DMS153 (cell line): ENCODE measurements around the gene SIL1.
"Not testable (repeated sequence)": the region's sequence is repeated elsewhere in the genome, so short reads cannot be mapped to it uniquely, and the experiment has no call there.

ENCODE experiments used
- DNase-seq: peaks from one replicate; lab custom pipeline; 2025; lab: John Stamatoyannopoulos, UW

Gene SIL1

GRCh38 chr5:139204196-139204595 is 6.0 kb upstream of the SIL1 start:
- no peak for DNase-seq

GRCh38 chr5:139199321-139199720 is 1.2 kb upstream of the SIL1 start:
- DNase-seq = no peak

DNA sequence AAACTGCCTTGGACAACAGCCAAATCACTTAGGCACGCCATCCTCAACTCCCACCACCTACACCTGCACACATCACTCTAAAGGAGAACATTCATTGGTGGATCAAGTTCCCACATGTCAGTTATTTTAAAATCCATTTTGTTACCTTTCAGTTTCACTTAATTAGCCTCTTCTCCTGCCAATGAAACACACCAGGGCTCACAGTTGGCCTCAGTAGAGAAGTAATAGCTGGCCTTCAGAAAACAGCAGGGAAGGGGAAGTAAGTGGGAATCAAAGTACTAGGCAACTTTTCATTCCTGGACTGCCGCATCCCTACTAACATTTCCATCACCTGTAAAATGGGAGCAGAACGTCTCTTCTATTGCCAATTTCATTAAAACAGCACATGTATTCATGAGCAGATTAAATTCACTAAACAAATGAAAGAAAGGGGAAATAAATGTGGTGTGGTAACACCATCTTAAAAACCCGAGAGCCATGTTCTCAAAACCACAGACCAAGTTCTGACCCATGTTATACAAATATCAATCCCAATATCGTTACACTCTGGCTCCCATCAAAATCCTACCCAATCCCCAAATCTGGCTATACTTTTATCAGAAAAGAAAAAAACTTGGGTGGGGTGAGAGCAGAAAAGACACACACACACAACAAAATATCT is 1.7 kb downstream of the SIL1 start:
- DNase-seq = no peak

- DNase-seq = no peak
Measured at GRCh38 chr5:139194486-139194885, 3.7 kb downstream of the SIL1 start.

GRCh38 chr5:139193928-139194327 is 4.2 kb downstream of the SIL1 start:
- DNase-seq = no peak

DNA sequence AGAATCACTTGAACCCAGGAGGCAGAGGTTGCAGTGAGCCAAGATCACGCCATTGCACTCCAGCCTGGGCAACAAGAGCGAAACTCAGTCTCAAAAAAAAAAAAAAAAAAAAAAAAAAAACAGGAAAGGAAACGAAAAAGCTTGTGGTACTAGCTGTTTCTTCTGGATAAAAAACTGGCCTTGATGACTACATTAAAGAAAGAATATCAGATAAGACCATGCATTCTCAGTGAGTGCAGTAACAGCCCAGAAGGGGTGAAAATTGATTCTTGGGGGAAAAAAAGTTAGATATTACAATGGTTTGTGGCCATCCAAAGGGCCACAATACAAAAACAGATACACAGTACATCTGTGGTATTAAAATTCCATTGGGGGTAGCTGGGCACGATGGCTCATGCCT is 5.3 kb downstream of the SIL1 start:
- DNase-seq = not testable (repeated sequence)

GRCh38 chr5:139191954-139192353 is 6.2 kb downstream of the SIL1 start:
- DNase-seq = not testable (repeated sequence)

DNA sequence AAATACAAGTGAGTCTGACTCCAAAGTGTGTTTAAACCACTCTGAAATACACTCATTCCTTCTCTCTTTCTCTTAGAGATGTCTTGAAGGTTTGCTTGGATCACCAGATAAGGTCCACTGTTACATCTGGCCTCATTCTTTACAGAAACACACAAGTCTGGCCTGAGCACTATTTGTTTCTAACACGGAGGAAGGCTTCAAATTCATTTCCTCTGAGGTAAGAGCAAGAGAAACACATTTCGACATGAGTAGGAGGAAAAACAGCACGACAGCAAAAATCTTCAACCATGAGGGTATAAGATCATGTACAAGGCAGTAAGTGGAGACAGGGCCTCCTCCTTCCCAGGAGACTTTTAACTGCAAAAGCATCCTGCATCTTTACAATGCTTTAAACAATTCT is 8.0 kb downstream of the SIL1 start:
- no peak for DNase-seq

GRCh38 chr5:139188558-139189270 is 9.5 kb downstream of the SIL1 start:
- DNase-seq = no peak

DNA sequence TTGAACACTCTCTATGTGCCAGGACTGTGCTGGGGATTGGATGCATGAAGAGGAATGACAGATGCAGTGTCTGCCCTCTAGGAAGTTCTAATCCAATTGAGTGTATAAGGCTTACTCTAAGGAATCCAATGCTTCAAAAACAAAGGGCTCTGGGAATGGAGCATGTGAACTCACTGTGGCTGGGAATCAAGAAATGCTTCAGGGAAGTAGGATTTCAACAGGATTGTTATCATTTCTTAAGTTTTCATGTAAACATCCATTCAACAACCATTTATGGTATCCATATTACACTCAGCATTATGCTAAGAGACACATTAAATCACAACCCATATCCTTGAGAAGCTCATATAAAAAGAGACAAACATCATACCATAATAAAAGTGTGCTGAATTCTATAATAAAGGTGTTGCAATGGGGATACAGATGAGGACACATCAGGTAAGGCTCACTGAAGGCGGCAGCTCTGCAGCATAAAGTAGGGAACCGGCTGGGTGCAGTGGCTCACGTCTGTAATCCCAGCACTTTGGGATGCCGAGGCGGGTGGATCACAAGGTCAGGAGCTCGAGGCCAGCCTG is 11.3 kb downstream of the SIL1 start:
- no peak for DNase-seq

DNA sequence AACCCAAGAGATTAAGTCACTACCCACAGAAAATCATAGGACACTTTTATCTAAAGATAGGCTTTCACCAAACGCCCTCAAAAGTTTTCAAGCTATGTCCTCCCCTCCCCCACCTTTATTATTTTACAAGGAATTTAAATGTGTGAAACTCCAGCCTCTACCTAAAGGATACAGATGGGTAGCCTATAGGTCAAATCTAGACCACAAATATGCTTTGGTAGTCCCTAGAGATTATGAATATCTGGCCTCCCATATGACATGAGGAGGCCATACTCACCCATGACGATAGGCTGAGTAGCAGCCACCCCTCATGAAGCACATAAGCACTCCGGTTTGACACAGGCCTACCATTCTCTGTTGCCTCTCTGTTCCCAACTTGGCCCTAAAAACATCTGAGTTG is 11.9 kb downstream of the SIL1 start:
- DNase-seq = no peak

- no peak for DNase-seq
Measured at GRCh38 chr5:139185589-139185988, 12.6 kb downstream of the SIL1 start.

DNA sequence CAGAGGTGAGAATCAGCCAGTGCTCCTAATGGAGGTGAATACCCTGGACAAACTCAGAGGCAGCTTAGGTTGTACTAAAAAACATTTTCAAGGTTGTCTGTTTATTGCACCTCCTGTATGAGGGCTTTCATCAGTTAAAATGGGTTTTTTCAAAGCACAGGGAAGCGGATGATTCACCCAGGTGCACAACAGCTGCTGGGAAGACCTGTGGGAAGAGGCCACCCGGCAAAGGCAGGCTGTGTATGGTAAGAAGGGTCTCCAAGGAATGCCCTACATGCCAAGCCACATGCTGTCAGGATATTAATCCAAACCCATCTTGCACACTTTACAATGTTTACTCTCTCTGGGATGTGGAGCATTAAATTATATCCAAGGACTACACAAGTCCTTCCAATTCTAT is 14.7 kb downstream of the SIL1 start:
- no peak for DNase-seq

GRCh38 chr5:139182528-139183296 is 15.5 kb downstream of the SIL1 start:
- no peak for DNase-seq

- no peak for DNase-seq
Measured at GRCh38 chr5:139181835-139182452, 16.2 kb downstream of the SIL1 start.

- DNase-seq = no peak
Measured at GRCh38 chr5:139181322-139181730, 16.8 kb downstream of the SIL1 start.

DNA sequence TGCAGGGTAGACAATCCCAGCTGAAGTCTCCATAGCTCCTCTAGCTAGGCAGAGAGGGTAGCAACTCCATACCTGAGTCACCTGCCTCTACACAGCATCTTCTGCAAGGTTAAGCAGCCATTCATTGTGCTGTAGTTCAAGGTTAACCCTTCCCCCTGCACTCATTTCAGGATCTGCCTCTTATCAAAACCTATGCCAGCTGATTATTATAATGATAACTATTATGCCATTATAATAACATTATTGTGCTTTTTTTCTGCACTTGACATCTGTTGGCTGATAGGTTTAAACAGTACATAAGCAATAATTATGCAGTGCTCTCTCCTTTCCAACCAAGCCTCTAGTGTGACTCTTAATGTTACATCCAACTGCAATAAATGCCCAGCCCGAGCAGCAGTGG is 17.3 kb downstream of the SIL1 start:
- DNase-seq = no peak

DNA sequence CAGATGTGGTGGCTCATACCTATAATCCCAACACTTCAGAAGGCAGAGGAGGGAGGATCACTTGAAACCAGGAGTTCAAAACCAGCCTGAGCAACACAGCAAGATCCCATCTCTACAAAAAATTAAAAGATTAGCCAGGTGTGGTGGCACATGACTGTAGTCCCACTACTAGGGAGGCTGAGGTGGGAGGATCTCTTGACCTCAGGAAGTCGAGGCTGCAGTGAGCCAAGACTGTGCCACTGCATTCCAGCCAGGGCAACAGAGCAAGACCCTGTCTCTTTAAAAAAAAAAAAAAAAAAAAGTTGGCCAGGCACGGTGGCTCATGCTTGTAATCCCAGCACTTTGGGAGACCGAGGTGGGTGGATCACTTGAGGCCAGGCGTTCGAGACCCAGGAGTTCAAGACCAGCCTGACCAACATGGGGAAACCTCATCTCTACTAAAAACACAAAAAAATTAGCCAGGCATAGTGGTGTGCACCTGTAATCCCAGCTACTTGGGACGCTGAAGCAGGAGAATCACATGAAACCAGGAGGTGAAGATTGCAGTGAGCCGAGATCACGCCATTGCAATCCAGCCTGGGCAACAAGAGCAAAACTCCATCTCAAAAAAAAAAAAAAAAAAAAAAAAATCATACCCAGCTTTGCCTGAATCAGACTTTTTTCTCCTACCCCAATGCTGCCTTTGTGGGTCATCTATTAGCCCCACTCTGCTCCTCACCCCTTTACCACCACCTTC is 18.2 kb downstream of the SIL1 start:
- not testable (repeated sequence) for DNase-seq

- DNase-seq = no peak
Measured at GRCh38 chr5:139178935-139179334, 19.2 kb downstream of the SIL1 start.

DNA sequence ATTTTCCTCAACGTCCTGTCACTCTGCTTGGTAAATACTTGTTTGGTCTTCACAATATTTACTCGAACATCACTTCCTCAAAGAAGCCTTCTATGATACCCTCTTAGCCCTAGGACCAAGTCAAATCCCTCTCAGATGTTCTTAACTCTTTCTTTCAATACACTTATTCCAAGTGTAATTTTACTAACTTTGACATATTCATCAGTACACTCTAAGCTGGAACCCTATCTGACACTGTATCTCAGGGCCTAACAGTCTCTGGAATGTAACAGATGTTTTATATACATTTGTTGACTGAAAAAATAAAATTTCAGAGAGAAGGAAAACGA is 19.6 kb downstream of the SIL1 start:
- no peak for DNase-seq

DNA sequence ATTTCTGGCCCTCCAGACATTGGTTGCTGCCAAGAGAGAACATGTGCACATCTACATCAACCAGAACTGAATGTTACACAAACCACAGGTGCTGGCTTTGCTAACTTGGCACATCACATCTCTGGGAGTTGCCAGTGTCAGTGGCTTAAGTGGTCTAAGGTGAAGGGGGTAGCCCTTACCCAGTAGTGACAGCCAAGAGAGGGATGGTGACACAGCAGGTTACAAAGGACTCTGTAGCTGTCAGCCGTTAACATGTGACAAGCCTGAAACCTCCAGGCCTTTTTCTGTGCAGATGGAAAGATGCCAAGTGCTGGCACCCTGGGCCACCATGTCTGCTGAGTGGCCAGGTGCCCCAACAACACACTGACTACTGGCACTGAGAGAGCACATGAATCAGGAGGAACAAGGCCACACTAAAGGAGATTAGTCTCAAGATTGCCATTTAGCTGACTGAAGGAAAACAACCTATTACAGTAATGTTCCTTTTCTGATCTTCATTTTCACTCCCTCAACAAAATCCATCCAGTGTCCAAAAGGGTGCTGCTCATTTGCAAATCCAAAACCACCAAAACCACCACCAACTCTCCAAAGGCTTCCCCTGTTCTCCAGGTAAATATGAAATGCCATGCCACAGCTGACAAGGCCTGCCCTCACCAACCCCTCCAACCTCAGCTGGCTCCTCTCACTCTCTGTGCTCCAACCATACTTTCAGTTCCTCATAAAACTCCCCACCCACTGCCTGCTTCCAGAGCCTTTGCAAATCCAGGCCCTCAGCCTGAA is 20.2 kb downstream of the SIL1 start:
- peak; percentile 6 for DNase-seq
